Heart left ventricle (tissue), 16 donors: ENCODE measurements around the gene STAG3. TPM values are rescaled to one million over a fixed set of nuclear protein-coding genes. Genes with fewer than 3 reads are reported as not detected.
A peak's percentile ranks its signal among the peaks of the same experiment; 100 is the strongest.
"Not testable (repeated sequence)": the region's sequence is repeated elsewhere in the genome, so short reads cannot be mapped to it uniquely, and the experiment has no call there.

Experiments used
- ATAC-seq, 4 donors: fragments of 200-7000 bp; cut with Tn5 transposase; one replicate each; pipeline ENCODE4 v1.9.1; 2020 to 2022; ENCODE audit warnings: moderate library complexity in 4 of 4, mild to moderate bottlenecking in 3 of 4, moderate number of reproducible peaks in 1 of 4
- DNase-seq, 5 donors: peaks; one replicate each; pipeline ENCODE4 v3.0.0-alpha.2; 2020
- H3K27ac ChIP-seq, 12 donors: fragments of 200-600 bp; sonication (generic) in 4 of 12; one replicate each; pipeline versions ENCODE4 v1.5.0 to v1.8.0; 2016 to 2022; ENCODE audit warnings: mild to moderate bottlenecking in 2 of 12
- H3K27me3 ChIP-seq, 9 donors: fragments of 200-600 bp; sonication (generic) in 2 of 9; one replicate each; pipeline versions ENCODE4 v1.5.1 to v1.8.0; 2016 to 2022; ENCODE audit warnings: mild to moderate bottlenecking in 3 of 9
- H3K36me3 ChIP-seq, 9 donors: fragments of 200-600 bp; sonication (generic) in 2 of 9; one replicate each; pipeline versions ENCODE4 v1.5.0 to v1.8.0; 2018 to 2022; ENCODE audit warnings: mild to moderate bottlenecking in 2 of 9
- H3K4me1 ChIP-seq, 12 donors: fragments of 200-600 bp; sonication (generic) in 4 of 12; one replicate each; pipeline versions ENCODE4 v1.5.0 to v1.8.0; 2016 to 2022; ENCODE audit warnings: mild to moderate bottlenecking in 3 of 12
- H3K4me3 ChIP-seq, 12 donors: fragments of 200-600 bp; sonication (generic) in 4 of 12; one replicate each; pipeline versions ENCODE4 v1.5.0 to v1.8.0; 2017 to 2022; ENCODE audit warnings: mild to moderate bottlenecking in 9 of 12, moderate library complexity in 4 of 12
- H3K9me3 ChIP-seq, 12 donors: fragments of 200-600 bp; sonication (generic) in 4 of 12; one replicate each; pipeline versions ENCODE4 v1.5.0 to v1.8.0; 2016 to 2022; ENCODE audit warnings: mild to moderate bottlenecking in 1 of 12
- CTCF ChIP-seq, 12 donors: fragments of 200-600 bp; sonication (generic) in 4 of 12; IDR thresholded peaks; one replicate each; pipeline versions ENCODE4 v1.5.0 to v1.8.0; 2018 to 2022; ENCODE audit warnings: antibody characterized with exemption in 12 of 12, mild to moderate bottlenecking in 5 of 12
- POLR2A ChIP-seq, 2 donors: fragments of 450-650 bp; IDR thresholded peaks; one replicate each; pipeline ENCODE4 v1.6.1; 2017; ENCODE audit warnings: antibody characterized with exemption in 2 of 2, mild to moderate bottlenecking in 2 of 2, moderate library complexity in 2 of 2
- WGBS, 4 donors: extraction: QIAGEN DNeasy Blood & Tissue Kit in 2 of 4; methylation state at CpG; one replicate each; pipeline versions ENCODE4 v1.1.5 to v1.1.7; 2013 to 2018; 5-methylcytosine and 5-hydroxymethylcytosine counted together
- intact Hi-C, 10 donors: fragments of 100-400 bp; cut with DNase I; formaldehyde crosslinking; loops; one replicate each; pipeline versions ENCODE4 v1.11.1 to v1.14.2; 2022
- polyA plus RNA-seq, 2 donors: library from polyadenylated mRNA; stranded (reverse); fragments of 200-250 nt; gene quantifications; one replicate each; pipeline ENCODE4 v1.2.3, GENCODE V29; 2013
- total RNA-seq, 9 donors: library from RNA; depleted of rRNA in 2 of 9; stranded (reverse); fragments of >200 nt in 2 of 9; fragmentation: NEBNext Ultra II Directional in 3 of 9; extraction: Animal tissue kit (Norgen Biotek cat#: 25700) in 3 of 9; gene quantifications; one replicate each; pipeline versions ENCODE4 v1.1.0 to v1.2.4, GENCODE V29; 2016 to 2023
- donor health status: ischemic (EF 13 %, LVEDD 7.1; RV severe dilation, severe dysfunction).
- donor health status: healthy with polysubstance abuse.
- donor health status: DM: no; HTN: yes; CAD: no.
- donor health status: DM: no; HTN: no; CAD: no.
- donor health status: ischemic (EF 25% LVEDD 6.9; RV normal size, moderate dysfunction).
- donor health status: ischemic (EF 25% LVEDD 5.7; RV mildly dilated, moderate dysfunction).
- donor health status: healthy.
- donor health status: DM: yes; HTN: yes; CAD: no.
- donor health status: ischemic (EF 35%, LVEDD 5.7; RV mildly dilated, moderate dysfunction).
- donor health status: nonischemic (EF 11% LVEDD 7.7; RV severe dilation, severe dysfunction).
- donor health status: DM: yes; HTN: yes; CAD: no.
- donor health status: PGD.
- donor health status: ischemic (EF 29% LVEDD 5.4; RV normal size, mild dysfunction).
- donor health status: nonischemic (EF 23%, LVEDD 6.1; RV moderate dilation, normal function).

The STAG3 gene
- total and polyA plus RNA-seq, 11 donors: 0.09 to 1.3 (median 0.58) TPM; not detected in 1

GRCh38 chr7:100215895-100216294, 38.2 kb downstream of the STAG3 start:
- peak overlapping the region in 2 of 12 donors; percentile 4 to 7 for H3K27ac ChIP-seq
- 21 to 34% (median 26%) methylated on average over 6 of the region's 6 CpGs for WGBS, 4 donors
- no peak for TF ChIP-seq POLR2A (IDR thresholded peaks at IDR 0.05)
- TF ChIP-seq CTCF (IDR thresholded peaks at IDR 0.05): no peak
- intact Hi-C loops: loop anchor here in 9 of 10 donors (2.0 to 10.0 kb wide), 5 partner anchors 79 to 221 kb away; no protein-coding TSS in a partner anchor
- no peak overlapping the region for H3K4me3 ChIP-seq
- peak; percentile 59 to 71 (median 64) for ATAC-seq
- peak in 4 of 5 donors; percentile 30 to 71 (median 48) for DNase-seq
- H3K27me3 ChIP-seq: no peaks in the 10 kb centered on the region
- H3K4me1 ChIP-seq: peaks cover 0 to 13% (median 0%) of the 10 kb centered on the region in 12 donors
- no peaks in the 10 kb centered on the region for H3K36me3 ChIP-seq
- H3K9me3 ChIP-seq: no peaks in the 10 kb centered on the region

GRCh38 chr7:100217934-100218333, 40.2 kb downstream of the STAG3 start:
- not testable (repeated sequence) for H3K4me3 ChIP-seq, H3K27ac ChIP-seq, H3K9me3 ChIP-seq, H3K27me3 ChIP-seq, H3K36me3 ChIP-seq
- peak; percentile 32 to 64 (median 49) for TF ChIP-seq CTCF (IDR thresholded peaks at IDR 0.05)
- intact Hi-C loops: loop anchor here in 9 of 10 donors (2.0 to 10.0 kb wide), 5 partner anchors 81 to 223 kb away; no protein-coding TSS in a partner anchor
- 0 to 1% (median 0%) methylated on average over 2 of the region's 5 CpGs for WGBS, 4 donors
- DNase-seq: peak; percentile 63 to 90 (median 82)
- peaks cover 0 to 13% (median 0%) of the 10 kb centered on the region in 12 donors for H3K4me1 ChIP-seq
- peak in 2 of 4 donors; percentile 47 to 57 for ATAC-seq

- intact Hi-C loops: loop anchor here in 7 of 10 donors (2.0 to 10.0 kb wide), 5 partner anchors 82 to 225 kb away; no protein-coding TSS in a partner anchor
- Histone ChIP-seq H3K4me3 (peak overlapping the region in 1 of 12 donors; percentile 55), H3K27ac (peak overlapping the region in 1 of 12 donors; percentile 87), H3K9me3 (no peaks in the 10 kb centered on the region), H3K36me3 (peaks cover 0 to 9% (median 0%) of the 10 kb centered on the region in 9 donors), H3K27me3 (no peaks in the 10 kb centered on the region), H3K4me1 (peaks cover 0 to 13% (median 0%) of the 10 kb centered on the region in 12 donors)
- no peak for DNase-seq
- 85 to 89% (median 86%) methylated on average over 7 to 10 of the region's 10 CpGs for WGBS, 4 donors
- ATAC-seq: no peak
- TF ChIP-seq CTCF (IDR thresholded peaks at IDR 0.05): no peak
- TF ChIP-seq POLR2A (IDR thresholded peaks at IDR 0.05): no peak
These were observed 41.6 kb downstream of the STAG3 start for GRCh38 chr7:100219271-100219737.

- intact Hi-C loops: loop anchor here in 7 of 10 donors (2.0 to 10.0 kb wide), 5 partner anchors 83 to 225 kb away; no protein-coding TSS in a partner anchor
- Histone ChIP-seq H3K4me3 (peak within 1 kb of the TSS in 2 of 12 donors; percentile 25 to 55), H3K4me1 (peaks cover 0 to 13% (median 0%) of the 10 kb centered on the region in 12 donors), H3K27ac (peak within 1 kb of the TSS in 2 of 12 donors; percentile 26 to 87)
- not testable (repeated sequence) for H3K36me3 ChIP-seq, H3K27me3 ChIP-seq, ATAC-seq, DNase-seq, H3K9me3 ChIP-seq
- 83 to 93% (median 90%) methylated on average over 11 to 26 of the region's 27 CpGs for WGBS, 4 donors
These were observed 42.3 kb downstream of the STAG3 start, which contains the start of gene PVRIG for GRCh38 chr7:100219801-100220585. TSS of gene PVRIG (plus strand) at chr7:100219949. CDS start at chr7:100219971, 22 bp downstream.
